ENCODE results near the gene IL32. TPM values are rescaled to one million over a fixed set of nuclear protein-coding genes. Genes with fewer than 3 reads are reported as not detected.

IL32 gene
- total and polyA plus RNA-seq, 2 experiments from 2014 or later, result 110 to 124 TPM

GRCh38 chr16:3095869-3096268, 30.4 kb downstream of the IL32 start:
- no peak for DNase-seq (ENCODE audit: low spot score)
- Histone ChIP-seq H3K79me2 (no peaks in the 10 kb centered on the region), H3K36me3 (replicated peaks; ENCODE audit: insufficient read depth, low read depth) (no peaks in the 10 kb centered on the region), H3K27me3 (peaks cover 10% of the 10 kb centered on the region), H3K9me2 (replicated peaks; ENCODE audit: insufficient read depth) (no peaks in the 10 kb centered on the region), H2AFZ (no peak overlapping the region), H4K20me1 (ENCODE audit: insufficient read depth, poor library complexity, severe bottlenecking) (no peaks in the 10 kb centered on the region), H3K4me1 (ENCODE audit: insufficient read depth) (peaks cover 4% of the 10 kb centered on the region), H3K4me3 (no peak overlapping the region), H3K9me3 (ENCODE audit: low read depth) (no peaks in the 10 kb centered on the region), H3K27ac (no peak overlapping the region), H3K4me2 (no peak overlapping the region)
- TF ChIP-seq EZH2phosphoT487 (IDR thresholded peaks at IDR 0.05; ENCODE audit: low read depth, severe bottlenecking, unreplicated experiment) (no peak), EZH2 (IDR thresholded peaks at IDR 0.05; ENCODE audit: borderline replicate concordance) (no peak)
- WGBS (ENCODE audit: low lambda C conversion rate, missing lambda C conversion rate), result 72% methylated on average over 4 of the region's 4 CpGs

GRCh38 chr16:3096362-3096761, 30.9 kb downstream of the IL32 start:
- H3K36me3 ChIP-seq (replicated peaks; ENCODE audit: insufficient read depth, low read depth), result no peaks in the 10 kb centered on the region
- H2AFZ ChIP-seq, result no peak overlapping the region
- no peaks in the 10 kb centered on the region for H3K79me2 ChIP-seq
- TF ChIP-seq EZH2phosphoT487 (IDR thresholded peaks at IDR 0.05; ENCODE audit: low read depth, severe bottlenecking, unreplicated experiment) (no peak), EZH2 (IDR thresholded peaks at IDR 0.05; ENCODE audit: borderline replicate concordance) (no peak), CTCF (IDR thresholded peaks at IDR 0.05; ENCODE audit: poor library complexity) (no peak)
- H3K27ac ChIP-seq, result no peak overlapping the region
- peaks cover 10% of the 10 kb centered on the region for H3K27me3 ChIP-seq
- H3K9me2 ChIP-seq (replicated peaks; ENCODE audit: insufficient read depth), result no peaks in the 10 kb centered on the region
- no peak for DNase-seq (ENCODE audit: low spot score)
- peaks cover 4% of the 10 kb centered on the region for H3K4me1 ChIP-seq (ENCODE audit: insufficient read depth)
- no peak overlapping the region for H3K4me2 ChIP-seq
- 85% methylated on average over 6 of the region's 6 CpGs for WGBS (ENCODE audit: low lambda C conversion rate, missing lambda C conversion rate)
- no peaks in the 10 kb centered on the region for H3K9me3 ChIP-seq (ENCODE audit: low read depth)
- no peaks in the 10 kb centered on the region for H4K20me1 ChIP-seq (ENCODE audit: insufficient read depth, poor library complexity, severe bottlenecking)
- H3K4me3 ChIP-seq, result no peak overlapping the region

- no peak overlapping the region for H3K27ac ChIP-seq
- H3K9me3 ChIP-seq (ENCODE audit: low read depth), result no peaks in the 10 kb centered on the region
- peaks cover 4% of the 10 kb centered on the region for H3K4me1 ChIP-seq (ENCODE audit: insufficient read depth)
- WGBS (ENCODE audit: low lambda C conversion rate, missing lambda C conversion rate), result 56% methylated on average over 8 of the region's 8 CpGs
- no peaks in the 10 kb centered on the region for H4K20me1 ChIP-seq (ENCODE audit: insufficient read depth, poor library complexity, severe bottlenecking)
- no peak for DNase-seq (ENCODE audit: low spot score)
- peaks cover 10% of the 10 kb centered on the region for H3K27me3 ChIP-seq
- H3K36me3 ChIP-seq (replicated peaks; ENCODE audit: insufficient read depth, low read depth), result no peaks in the 10 kb centered on the region
- no peak for TF ChIP-seq EZH2phosphoT487 (IDR thresholded peaks at IDR 0.05; ENCODE audit: low read depth, severe bottlenecking, unreplicated experiment)
- TF ChIP-seq CTCF (IDR thresholded peaks at IDR 0.05; ENCODE audit: poor library complexity), result no peak
- TF ChIP-seq EZH2 (IDR thresholded peaks at IDR 0.05; ENCODE audit: borderline replicate concordance), result no peak
- H3K79me2 ChIP-seq, result no peaks in the 10 kb centered on the region
- H3K4me2 ChIP-seq, result no peak overlapping the region
- H2AFZ ChIP-seq, result no peak overlapping the region
- no peak overlapping the region for H3K4me3 ChIP-seq
- no peaks in the 10 kb centered on the region for H3K9me2 ChIP-seq (replicated peaks; ENCODE audit: insufficient read depth)
Observed at GRCh38 chr16:3097266-3097665, 31.8 kb downstream of the IL32 start.

GRCh38 chr16:3098459-3099394, 33.3 kb downstream of the IL32 start, which contains the start of gene ZSCAN10:
TSS of gene ZSCAN10 (minus strand) at chr16:3099294. CDS start at chr16:3092937, 6,357 bp downstream.
- no peaks in the 10 kb centered on the region for H4K20me1 ChIP-seq (ENCODE audit: insufficient read depth, poor library complexity, severe bottlenecking)
- peak within 1 kb of the TSS; percentile 79 for H3K4me2 ChIP-seq
- no peaks in the 10 kb centered on the region for H3K79me2 ChIP-seq
- H3K4me1 ChIP-seq (ENCODE audit: insufficient read depth), result peaks cover 4% of the 10 kb centered on the region
- H3K9me2 ChIP-seq (replicated peaks; ENCODE audit: insufficient read depth), result no peaks in the 10 kb centered on the region
- no peak within 1 kb of the TSS for H3K27ac ChIP-seq
- 29% methylated on average over 20 of the region's 21 CpGs for WGBS (ENCODE audit: low lambda C conversion rate, missing lambda C conversion rate)
- peaks cover 10% of the 10 kb centered on the region for H3K27me3 ChIP-seq
- H3K36me3 ChIP-seq (replicated peaks; ENCODE audit: insufficient read depth, low read depth), result no peaks in the 10 kb centered on the region
- no peak for TF ChIP-seq EZH2 (IDR thresholded peaks at IDR 0.05; ENCODE audit: borderline replicate concordance)
- no peak for TF ChIP-seq CTCF (IDR thresholded peaks at IDR 0.05; ENCODE audit: poor library complexity)
- TF ChIP-seq EZH2phosphoT487 (IDR thresholded peaks at IDR 0.05; ENCODE audit: low read depth, severe bottlenecking, unreplicated experiment), result no peak
- DNase-seq (ENCODE audit: low spot score), result no peak
- no peak within 1 kb of the TSS for H3K4me3 ChIP-seq
- no peaks in the 10 kb centered on the region for H3K9me3 ChIP-seq (ENCODE audit: low read depth)
- peak within 1 kb of the TSS; percentile 40 for H2AFZ ChIP-seq

All from hepatocyte (in vitro differentiated cells).